B cell (primary cell): Measurements from ENCODE around the gene PIGM. TPM values are rescaled to one million over a fixed set of nuclear protein-coding genes. Genes with fewer than 3 reads are reported as not detected.

Source experiments
- ATAC-seq: fragments of 200-7000 bp; cut with Tn5 transposase; one replicate; pipeline ENCODE4 v1.10.0; 2021; ENCODE audit warnings: low read depth, mild to moderate bottlenecking, moderate number of reproducible peaks, moderate library complexity
- CTCF ChIA-PET: fragments of 350-600 bp; sonication (Branson Sonifier 250); formaldehyde crosslinking; loops from one replicate; lab custom pipeline; 2021; ENCODE audit warnings: antibody characterized with exemption, inconsistent platforms; lab: Charles Lee
- POLR2A ChIA-PET: fragments of 350-600 bp; sonication (Branson Sonifier 250); formaldehyde crosslinking; loops from one replicate; lab custom pipeline; 2021; ENCODE audit warnings: antibody characterized with exemption; lab: Charles Lee
- DNase-seq: peaks from one replicate; pipeline ENCODE4 v3.0.0; 2013
- H2AFZ ChIP-seq: 2 replicates; pipeline ENCODE4 v1.6.1; 2012; ENCODE audit warnings: mild to moderate bottlenecking, low read depth, low read length; ENCODE audit not compliant: insufficient read depth, poor library complexity, severe bottlenecking
- H3K27ac ChIP-seq, 2 donors: 1 replicate in 1 of 2; 2 replicates in 1 of 2; pipeline ENCODE4 v1.5.1; 2012 to 2013; ENCODE audit warnings: low read length in 2 of 2, mild to moderate bottlenecking in 2 of 2, moderate library complexity in 1 of 2
- H3K27me3 ChIP-seq, 4 experiments: fragments of 200-600 bp in 1 of 4; sonication (generic) in 1 of 4; replicated peaks in 1 of 4; 1 replicate in 2 of 4; 2 replicates in 2 of 4; pipeline versions ENCODE4 v1.6.1 to v1.7.0; 2013 to 2016; ENCODE audit warnings: low read length in 3 of 4, mild to moderate bottlenecking in 2 of 4, mixed read lengths in 1 of 4, moderate library complexity in 1 of 4; ENCODE audit not compliant: insufficient read depth in 4 of 4, control insufficient read depth in 3 of 4; ENCODE audit errors: control extremely low read depth in 1 of 4
- H3K36me3 ChIP-seq, 2 experiments: replicated peaks in 1 of 2; 1 replicate in 1 of 2; 2 replicates in 1 of 2; pipeline versions ENCODE4 v1.6.1 to v1.7.1; 2013; ENCODE audit warnings: low read length in 1 of 2; ENCODE audit not compliant: insufficient read depth in 2 of 2, control insufficient read depth in 1 of 2; ENCODE audit errors: control extremely low read depth in 1 of 2, extremely low read depth in 1 of 2
- H3K4me1 ChIP-seq, 2 donors: fragments of 200-600 bp in 1 of 2; sonication (generic) in 1 of 2; 1 replicate in 1 of 2; 2 replicates in 1 of 2; pipeline versions ENCODE4 v1.5.1 to v1.6.1; 2013 to 2017; ENCODE audit warnings: low read length in 2 of 2; ENCODE audit not compliant: control insufficient read depth in 2 of 2, insufficient read depth in 2 of 2
- H3K4me2 ChIP-seq: replicated peaks from 2 replicates; pipeline ENCODE3; 2012; ENCODE audit warnings: mild to moderate bottlenecking, low read depth, low read length; ENCODE audit not compliant: poor library complexity, severe bottlenecking
- H3K4me3 ChIP-seq, 5 experiments: fragments of 200-600 bp in 1 of 5; sonication (generic) in 1 of 5; 1 replicate in 3 of 5; 2 replicates in 2 of 5; pipeline versions ENCODE4 v1.5.1 to v1.7.0; 2011 to 2016; ENCODE audit warnings: low read length in 4 of 5, mild to moderate bottlenecking in 4 of 5, low read depth in 2 of 5, control low read depth in 1 of 5, moderate library complexity in 1 of 5; ENCODE audit not compliant: insufficient read depth in 1 of 5; ENCODE audit errors: control extremely low read depth in 1 of 5, extremely low read depth in 1 of 5
- H3K79me2 ChIP-seq: fragments of 200-600 bp; sonication (generic); one replicate; pipeline ENCODE4 v1.6.0; 2016; ENCODE audit warnings: low read length; ENCODE audit not compliant: control insufficient read depth, insufficient read depth
- H3K9ac ChIP-seq: fragments of 200-600 bp; sonication (generic); 2 replicates; pipeline ENCODE4 v1.6.1; 2017; ENCODE audit warnings: mild to moderate bottlenecking, low read length, moderate library complexity
- H3K9me3 ChIP-seq, 3 donors: one replicate each; pipeline versions ENCODE4 v1.6.1 to v1.7.1; 2013; ENCODE audit warnings: low read length in 2 of 3; ENCODE audit not compliant: control insufficient read depth in 2 of 3, insufficient read depth in 1 of 3; ENCODE audit errors: control extremely low read depth in 1 of 3
- H4K20me1 ChIP-seq: 2 replicates; pipeline ENCODE4 v1.6.0; 2012; ENCODE audit warnings: mild to moderate bottlenecking, low read length; ENCODE audit not compliant: insufficient read depth, control insufficient read depth, poor library complexity, severe bottlenecking
- H3K27ac Mint-ChIP-seq: one replicate; pipeline ENCODE4 v1.8.0; 2021; ENCODE audit warnings: mixed read lengths
- H3K27me3 Mint-ChIP-seq: one replicate; pipeline ENCODE4 v1.8.0; 2021; ENCODE audit warnings: mixed read lengths
- H3K4me1 Mint-ChIP-seq: one replicate; pipeline ENCODE4 v1.8.0; 2021; ENCODE audit warnings: mixed read lengths
- H3K4me3 Mint-ChIP-seq: one replicate; pipeline ENCODE4 v1.8.0; 2021; ENCODE audit warnings: mixed read lengths
- H3K9me3 Mint-ChIP-seq: one replicate; pipeline ENCODE4 v1.8.0; 2022; ENCODE audit warnings: mixed read lengths; ENCODE audit not compliant: insufficient read depth
- EZH2 ChIP-seq: IDR thresholded peaks from 2 replicates; pipeline ENCODE4 v1.6.1; 2012; ENCODE audit warnings: borderline replicate concordance, low read depth, mild to moderate bottlenecking, moderate library complexity, low read length; ENCODE audit not compliant: insufficient read depth, poor library complexity, severe bottlenecking
- WGBS: methylation state at CpG from one replicate; pipeline ENCODE4 v1.1.5; 2013; ENCODE audit warnings: missing lambda C conversion rate; ENCODE audit not compliant: insufficient coverage; 5-methylcytosine and 5-hydroxymethylcytosine counted together
- intact Hi-C: fragments of 100-400 bp; cut with micrococcal nuclease; formaldehyde crosslinking; loops from one replicate; pipeline ENCODE4 v1.10.0; 2022
- polyA plus RNA-seq: library from polyadenylated mRNA; depleted of rRNA; stranded (reverse); fragments of >200 nt; gene quantifications from 2 replicates; pipeline ENCODE4 v1.2.3, GENCODE V29; 2012
- total RNA-seq, 2 donors: library from RNA; stranded (reverse); fragments of 120-200 nt in 1 of 2; gene quantifications; 1 replicate in 1 of 2; 2 replicates in 1 of 2; pipeline versions ENCODE4 v1.2.3 to v1.2.4, GENCODE V29; 2013 to 2022
- TF ChIP-seq, protein P1 (sequence below): fragments of 200-600 bp; IDR thresholded peaks from one replicate; pipeline ENCODE4 v1.8.0; 2022; ENCODE audit warnings: antibody characterized with exemption, mild to moderate bottlenecking

PIGM gene
- total and polyA plus RNA-seq, 2 donors (not counting 1 experiment from before 2014, with no cell fraction given) = 1.4 to 7.4 TPM

DNA sequence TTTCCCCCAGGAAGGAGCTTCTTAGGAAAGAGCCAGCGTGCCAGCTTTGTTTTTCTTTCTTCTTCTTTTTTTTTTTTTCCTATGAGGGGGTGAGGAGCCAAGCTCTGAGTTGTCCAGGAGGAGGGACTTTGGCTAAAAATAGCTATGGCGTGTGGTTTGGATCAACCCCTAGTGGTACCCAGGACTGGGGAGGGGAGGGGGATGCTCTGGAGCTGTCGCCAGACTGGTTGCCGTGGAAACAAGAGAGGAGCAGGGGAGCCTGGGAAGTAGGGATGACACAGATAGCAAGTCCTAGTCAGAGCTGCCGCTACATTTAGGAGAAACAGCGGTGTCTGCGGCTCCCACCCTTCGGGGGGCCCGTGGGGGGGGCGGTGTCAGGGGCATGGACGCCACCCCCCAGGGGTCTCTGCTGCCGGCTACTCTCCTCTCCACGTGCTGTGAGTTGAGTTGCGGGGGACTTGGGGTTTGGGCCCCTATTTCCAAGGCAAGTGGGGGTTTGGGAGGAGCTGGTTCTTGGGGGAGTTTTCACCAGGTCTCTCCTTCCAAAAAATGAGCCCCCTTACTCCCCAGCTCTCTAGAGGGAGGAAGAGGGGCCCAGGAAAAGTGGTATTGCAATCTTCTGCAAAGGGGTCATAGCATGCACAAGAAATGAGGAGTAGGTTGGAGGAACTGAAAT is 49.6 kb upstream of the PIGM start, which contains the start of gene KCNJ9:
KCNJ9 (plus strand) TSS at position 278 of the 676 bp plus-strand sequence. CDS start 2,493 bp downstream, outside the sequence.
- Mint-ChIP-seq H3K4me3 (no peak within 1 kb of the TSS), H3K4me1 (peaks cover 12% of the 10 kb centered on the region), H3K27ac (no peak within 1 kb of the TSS), H3K27me3 (peaks cover 51% of the 10 kb centered on the region), H3K9me3 (no peaks in the 10 kb centered on the region)
- no peak within 1 kb of the TSS for H3K4me3 ChIP-seq
- H4K20me1 ChIP-seq = no peaks in the 10 kb centered on the region
- intact Hi-C loops = no loop called here
- peaks cover 0 to 4% (median 0%) of the 10 kb centered on the region in 3 donors for H3K9me3 ChIP-seq
- no peaks in the 10 kb centered on the region for H3K79me2 ChIP-seq
- peaks cover 0 to 51% (median 34%) of the 10 kb centered on the region in 4 experiments for H3K27me3 ChIP-seq
- no peaks in the 10 kb centered on the region for H3K36me3 ChIP-seq
- TF ChIP-seq EZH2 = no peak
- TF ChIP-seq, protein P1, sequence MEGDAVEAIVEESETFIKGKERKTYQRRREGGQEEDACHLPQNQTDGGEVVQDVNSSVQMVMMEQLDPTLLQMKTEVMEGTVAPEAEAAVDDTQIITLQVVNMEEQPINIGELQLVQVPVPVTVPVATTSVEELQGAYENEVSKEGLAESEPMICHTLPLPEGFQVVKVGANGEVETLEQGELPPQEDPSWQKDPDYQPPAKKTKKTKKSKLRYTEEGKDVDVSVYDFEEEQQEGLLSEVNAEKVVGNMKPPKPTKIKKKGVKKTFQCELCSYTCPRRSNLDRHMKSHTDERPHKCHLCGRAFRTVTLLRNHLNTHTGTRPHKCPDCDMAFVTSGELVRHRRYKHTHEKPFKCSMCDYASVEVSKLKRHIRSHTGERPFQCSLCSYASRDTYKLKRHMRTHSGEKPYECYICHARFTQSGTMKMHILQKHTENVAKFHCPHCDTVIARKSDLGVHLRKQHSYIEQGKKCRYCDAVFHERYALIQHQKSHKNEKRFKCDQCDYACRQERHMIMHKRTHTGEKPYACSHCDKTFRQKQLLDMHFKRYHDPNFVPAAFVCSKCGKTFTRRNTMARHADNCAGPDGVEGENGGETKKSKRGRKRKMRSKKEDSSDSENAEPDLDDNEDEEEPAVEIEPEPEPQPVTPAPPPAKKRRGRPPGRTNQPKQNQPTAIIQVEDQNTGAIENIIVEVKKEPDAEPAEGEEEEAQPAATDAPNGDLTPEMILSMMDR = no peak
- no peak for DNase-seq
- H3K4me1 ChIP-seq = peaks cover 6 to 9% of the 10 kb centered on the region in 2 donors
- no peak for ATAC-seq
- ChIA-PET POLR2A (no interaction called here), CTCF (interaction anchor here (0.6 to 8.9 kb wide), 9 partner anchors 8 to 334 kb away, joined by 3 to 112 read pairs (median 3); partner anchors contain the start of gene IGSF8)
- H2AFZ ChIP-seq = no peak within 1 kb of the TSS
- H3K9ac ChIP-seq = no peak within 1 kb of the TSS
- no peak within 1 kb of the TSS for H3K4me2 ChIP-seq
- H3K27ac ChIP-seq = no peak within 1 kb of the TSS
- 21% methylated on average over 9 of the region's 14 CpGs for WGBS
